Stomach (tissue), 9 donors: ENCODE results near the gene ADAM8. TPM values are rescaled to one million over a fixed set of nuclear protein-coding genes. Genes with fewer than 3 reads are reported as not detected.

Experiments used
- DNase-seq, 2 donors: peaks; one replicate each; pipeline versions ENCODE4 v3.0.0 to v3.0.0-alpha.2; 2013 to 2019
- H3K27ac ChIP-seq, 5 donors: fragments of 200-600 bp in 4 of 5; sonication (generic) in 4 of 5; one replicate each; pipeline ENCODE4 v1.5.1; 2013 to 2019; ENCODE audit warnings: mild to moderate bottlenecking in 1 of 5, moderate library complexity in 1 of 5
- H3K27me3 ChIP-seq, 3 donors: fragments of 200-600 bp; sonication (generic); one replicate each; pipeline ENCODE4 v1.5.1; 2017 to 2019; ENCODE audit warnings: mixed run types in 1 of 3
- H3K36me3 ChIP-seq, 4 donors: fragments of 200-600 bp; sonication (generic); 1 replicate in 3 of 4; 2 replicates in 1 of 4; pipeline ENCODE4 v1.5.1; 2016 to 2019
- H3K4me1 ChIP-seq, 4 donors: fragments of 200-600 bp; sonication (generic); one replicate each; pipeline ENCODE4 v1.5.1; 2016 to 2019
- H3K4me3 ChIP-seq, 4 donors: fragments of 200-600 bp; sonication (generic) in 3 of 4; one replicate each; pipeline ENCODE4 v1.5.1; 2016 to 2019; ENCODE audit warnings: mild to moderate bottlenecking in 1 of 4
- H3K9me3 ChIP-seq, 4 donors: fragments of 200-600 bp; sonication (generic); one replicate each; pipeline ENCODE4 v1.5.1; 2016 to 2019
- CTCF ChIP-seq, 7 experiments: fragments of 450-650 bp in 4 of 7; fragments of 200-600 bp in 3 of 7; sonication (generic) in 3 of 7; IDR thresholded peaks; one replicate each; pipeline ENCODE4 v1.5.1; 2016 to 2019; ENCODE audit warnings: antibody characterized with exemption in 7 of 7, control low read depth in 2 of 7, mild to moderate bottlenecking in 1 of 7
- EP300 ChIP-seq: sonication (generic); formaldehyde crosslinking; IDR thresholded peaks from one replicate; pipeline ENCODE4 v1.6.1; 2017; ENCODE audit warnings: antibody characterized with exemption
- POLR2A ChIP-seq, 4 donors: fragments of 450-650 bp; IDR thresholded peaks; one replicate each; pipeline ENCODE4 v1.6.1; 2016; ENCODE audit warnings: antibody characterized with exemption in 4 of 4, control low read depth in 2 of 4, mild to moderate bottlenecking in 1 of 4, moderate library complexity in 1 of 4
- POLR2AphosphoS5 ChIP-seq, 3 donors: sonication (generic); formaldehyde crosslinking; IDR thresholded peaks; one replicate each; pipeline ENCODE4 v1.6.1; 2016; ENCODE audit warnings: antibody characterized with exemption in 3 of 3
- WGBS, 5 donors: extraction: QIAGEN DNeasy Blood & Tissue Kit in 3 of 5; methylation state at CpG; one replicate each; pipeline versions ENCODE4 v1.1.5 to v1.1.7; 2013 to 2018; 5-methylcytosine and 5-hydroxymethylcytosine counted together
- intact Hi-C: fragments of 100-400 bp; cut with DNase I; formaldehyde crosslinking; loops from one replicate; pipeline ENCODE4 v1.15.1; 2023; ENCODE audit warnings: low total_unique reads
- polyA plus RNA-seq, 3 donors: library from polyadenylated mRNA; stranded (reverse); fragments of 200-250 nt; gene quantifications; one replicate each; pipeline ENCODE4 v1.2.3, GENCODE V29; 2013
- total RNA-seq, 5 donors: library from RNA; depleted of rRNA; stranded (reverse); fragments of >200 nt; gene quantifications; one replicate each; pipeline versions ENCODE4 v1.1.0 to v1.2.3, GENCODE V29; 2014 to 2016
- donor health status: healthy with polysubstance abuse.
- donor health status: Bipolar disorder and iron deficiency.
- donor health status: healthy.

ADAM8 gene
- total and polyA plus RNA-seq, 8 donors = 1.8 to 50.8 (median 4.4) TPM; not detected in 1

- Histone ChIP-seq H3K36me3 (no peaks in the 10 kb centered on the region), H3K4me1 (peaks cover 44 to 52% (median 51%) of the 10 kb centered on the region in 4 donors), H3K27ac (peak overlapping the region; percentile 81 to 88 (median 83)), H3K4me3 (peak overlapping the region in 3 of 4 donors; percentile 9 to 27 (median 13)), H3K27me3 (peaks cover 0 to 7% (median 0%) of the 10 kb centered on the region in 3 donors), H3K9me3 (no peaks in the 10 kb centered on the region)
- intact Hi-C loops = loop anchor here (5.0 kb wide), 1 partner anchor 55 kb away; no protein-coding TSS in a partner anchor
- TF ChIP-seq POLR2AphosphoS5 (IDR thresholded peaks at IDR 0.05) = peak in 2 of 3 donors; percentile 50 to 66
- TF ChIP-seq CTCF (IDR thresholded peaks at IDR 0.05) = peak in 5 of 7 experiments; percentile 12 to 54 (median 23)
- TF ChIP-seq EP300 = no peak
- TF ChIP-seq POLR2A (IDR thresholded peaks at IDR 0.05) = no peak
- DNase-seq = peak; percentile 85 to 86
- 4 to 10% (median 6%) methylated on average over 26 to 27 of the region's 27 CpGs for WGBS, 5 donors
Measured at GRCh38 chr10:133257489-133258065, 19.1 kb downstream of the ADAM8 start.

- H3K27ac ChIP-seq = no peak overlapping the region
- no peak overlapping the region for H3K4me3 ChIP-seq
- H3K4me1 ChIP-seq = peaks cover 28 to 34% (median 34%) of the 10 kb centered on the region in 4 donors
- TF ChIP-seq CTCF (IDR thresholded peaks at IDR 0.05) = no peak
- TF ChIP-seq EP300 = no peak
- TF ChIP-seq POLR2A (IDR thresholded peaks at IDR 0.05) = no peak
- TF ChIP-seq POLR2AphosphoS5 (IDR thresholded peaks at IDR 0.05) = no peak
- DNase-seq = no peak
- H3K27me3 ChIP-seq = peaks cover 0 to 26% (median 8%) of the 10 kb centered on the region in 3 donors
- no peaks in the 10 kb centered on the region for H3K36me3 ChIP-seq
- no peaks in the 10 kb centered on the region for H3K9me3 ChIP-seq
- 91 to 96% (median 92%) methylated on average over 7 to 15 of the region's 15 CpGs for WGBS, 5 donors
- intact Hi-C loops = loop anchor here (5.0 kb wide), 1 partner anchor 57 kb away; no protein-coding TSS in a partner anchor
Measured at GRCh38 chr10:133255323-133255722, 21.3 kb downstream of the ADAM8 start.

GRCh38 chr10:133254421-133255120 is 22.1 kb downstream of the ADAM8 start:
- WGBS, 5 donors = 54 to 64% (median 61%) methylated on average over 11 to 13 of the region's 13 CpGs
- Histone ChIP-seq H3K9me3 (no peaks in the 10 kb centered on the region), H3K27ac (no peak overlapping the region), H3K36me3 (no peaks in the 10 kb centered on the region), H3K27me3 (peaks cover 0 to 33% (median 8%) of the 10 kb centered on the region in 3 donors), H3K4me3 (no peak overlapping the region), H3K4me1 (peaks cover 25 to 27% (median 26%) of the 10 kb centered on the region in 4 donors)
- TF ChIP-seq CTCF (IDR thresholded peaks at IDR 0.05) = no peak
- TF ChIP-seq POLR2AphosphoS5 (IDR thresholded peaks at IDR 0.05) = no peak
- TF ChIP-seq POLR2A (IDR thresholded peaks at IDR 0.05) = no peak
- no peak for TF ChIP-seq EP300
- DNase-seq = no peak
- intact Hi-C loops = loop anchor here (5.0 kb wide), 1 partner anchor 58 kb away; no protein-coding TSS in a partner anchor

- no peak for DNase-seq
- Histone ChIP-seq H3K4me3 (no peak overlapping the region), H3K27ac (no peak overlapping the region), H3K9me3 (no peaks in the 10 kb centered on the region), H3K36me3 (no peaks in the 10 kb centered on the region), H3K4me1 (peaks cover 14 to 15% (median 15%) of the 10 kb centered on the region in 4 donors), H3K27me3 (peaks cover 0 to 44% (median 8%) of the 10 kb centered on the region in 3 donors)
- TF ChIP-seq POLR2AphosphoS5 (IDR thresholded peaks at IDR 0.05) = no peak
- TF ChIP-seq CTCF (IDR thresholded peaks at IDR 0.05) = no peak
- TF ChIP-seq POLR2A (IDR thresholded peaks at IDR 0.05) = no peak
- TF ChIP-seq EP300 = no peak
- intact Hi-C loops = no loop called here
- WGBS, 5 donors = 80 to 87% (median 85%) methylated on average over 22 of the region's 22 CpGs
Measured at GRCh38 chr10:133253361-133253955, 23.2 kb downstream of the ADAM8 start.
